HL-60/S4 treated with phorbol 12-myristate 13-acetate at 8.2 ng/mL for 4 days and 3 days (cell line): ENCODE data around the gene MRM1.

Experiments
- in situ Hi-C: fragments of 300-500 bp; cut with MboI; formaldehyde crosslinking; loops from 2 replicates; pipeline ENCODE4 v1.15.0; 2022; ENCODE audit warnings: low sequenced_read_pairs

The MRM1 gene, protein sequence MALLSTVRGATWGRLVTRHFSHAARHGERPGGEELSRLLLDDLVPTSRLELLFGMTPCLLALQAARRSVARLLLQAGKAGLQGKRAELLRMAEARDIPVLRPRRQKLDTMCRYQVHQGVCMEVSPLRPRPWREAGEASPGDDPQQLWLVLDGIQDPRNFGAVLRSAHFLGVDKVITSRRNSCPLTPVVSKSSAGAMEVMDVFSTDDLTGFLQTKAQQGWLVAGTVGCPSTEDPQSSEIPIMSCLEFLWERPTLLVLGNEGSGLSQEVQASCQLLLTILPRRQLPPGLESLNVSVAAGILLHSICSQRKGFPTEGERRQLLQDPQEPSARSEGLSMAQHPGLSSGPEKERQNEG

DNA sequence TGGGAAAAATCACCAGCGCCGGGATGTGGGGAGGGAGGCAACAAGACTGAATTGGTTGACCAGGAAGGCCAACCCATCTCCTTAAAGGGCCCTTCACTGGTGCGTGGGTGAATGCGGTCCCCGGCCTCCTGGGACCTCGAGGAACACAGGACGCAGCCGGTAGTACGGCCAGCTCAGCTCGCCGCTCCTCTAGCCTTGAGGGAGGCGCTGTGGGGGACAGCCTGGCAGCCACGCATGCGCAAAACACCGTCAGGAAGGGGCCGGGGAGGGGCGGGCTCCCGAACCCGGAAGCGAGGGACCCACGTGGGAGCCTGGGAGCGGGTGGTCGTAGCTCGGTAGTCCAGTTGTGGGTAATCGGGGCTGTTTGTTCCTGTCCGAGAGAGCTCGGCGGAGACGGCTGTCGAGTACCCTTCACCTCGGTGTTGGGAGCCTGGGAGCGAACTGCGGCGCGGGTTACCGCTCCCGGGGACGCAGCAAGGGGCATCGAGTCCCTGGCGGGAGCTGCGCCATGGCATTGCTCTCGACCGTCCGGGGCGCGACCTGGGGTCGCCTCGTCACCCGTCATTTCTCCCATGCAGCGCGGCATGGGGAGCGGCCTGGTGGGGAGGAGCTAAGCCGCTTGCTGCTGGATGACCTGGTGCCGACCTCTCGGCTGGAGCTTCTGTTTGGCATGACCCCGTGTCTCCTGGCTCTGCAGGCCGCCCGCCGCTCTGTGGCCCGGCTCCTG lies at the start of gene MRM1:
Gene MRM1, plus strand, starts transcription at position 281 of the 727 bp plus-strand sequence. Its CDS starts 228 bp downstream, at position 509.
- in situ Hi-C loops, result loop anchor here (25.0 kb wide), 1 partner anchor 761 kb away; no protein-coding TSS in a partner anchor

DNA sequence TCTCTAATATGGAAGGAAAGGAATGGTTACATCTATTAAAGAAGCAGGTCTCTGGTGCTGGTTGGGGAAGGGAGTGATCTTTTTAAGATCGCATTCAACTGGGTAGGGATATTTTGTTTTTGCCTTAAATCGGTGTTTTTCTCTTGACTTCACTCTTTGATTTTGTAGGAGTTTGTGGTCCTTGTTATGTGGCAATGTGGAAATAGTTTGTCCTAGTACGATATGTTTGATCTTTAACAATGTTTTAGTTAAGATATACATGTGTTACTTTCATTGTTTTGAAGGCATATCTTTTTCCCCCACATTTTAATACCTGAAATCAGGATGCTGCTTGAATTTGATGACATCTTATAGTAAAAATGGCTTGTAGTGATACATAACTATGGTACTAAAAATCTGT lies 47.9 kb upstream of the MRM1 start:
- in situ Hi-C loops, result no loop called here

DNA sequence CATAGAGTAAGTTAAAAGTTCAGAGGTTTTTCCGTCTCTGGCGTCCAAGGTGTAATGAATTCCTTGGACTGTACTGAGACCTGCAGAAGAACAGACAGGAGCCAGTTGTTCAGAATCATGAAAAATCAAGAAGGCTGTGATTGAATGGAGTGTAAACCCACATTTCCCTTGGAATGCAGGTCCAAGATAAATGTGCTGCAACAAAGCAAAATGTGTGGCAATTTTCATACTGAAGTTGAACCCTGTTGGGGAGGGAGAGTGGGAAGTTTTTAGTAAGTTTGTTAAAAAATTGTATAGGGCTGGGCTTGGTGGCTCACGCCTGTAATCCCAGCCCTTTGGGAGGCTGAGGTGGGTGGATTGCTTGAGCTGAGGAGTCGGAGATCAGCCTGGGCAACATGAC lies 35.3 kb upstream of the MRM1 start:
- in situ Hi-C loops, result no loop called here

- in situ Hi-C loops, result no loop called here
Measured at GRCh38 chr17:36575028-36575427, 26.4 kb upstream of the MRM1 start.

GRCh38 chr17:36576793-36577192 lies 24.6 kb upstream of the MRM1 start:
- in situ Hi-C loops, result no loop called here

DNA sequence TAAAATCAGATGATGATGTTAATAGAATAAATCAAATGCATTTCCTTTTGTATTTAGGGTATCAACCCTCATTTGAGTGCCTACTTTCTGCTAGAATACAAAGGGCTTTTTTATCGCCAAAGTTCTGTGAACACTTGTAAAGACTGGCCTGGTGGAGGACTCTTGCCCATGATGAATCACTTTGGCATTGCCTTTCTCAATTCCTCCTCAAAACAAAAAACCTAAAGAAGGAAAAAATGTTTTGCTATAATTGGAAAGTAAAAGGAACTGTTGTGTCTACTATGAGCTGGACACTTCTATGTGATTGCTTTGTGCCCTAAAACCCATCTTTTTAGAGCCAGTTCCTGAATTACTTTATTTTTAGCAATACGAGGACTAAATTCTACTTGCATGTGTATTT lies 22.7 kb upstream of the MRM1 start:
- in situ Hi-C loops, result no loop called here

DNA sequence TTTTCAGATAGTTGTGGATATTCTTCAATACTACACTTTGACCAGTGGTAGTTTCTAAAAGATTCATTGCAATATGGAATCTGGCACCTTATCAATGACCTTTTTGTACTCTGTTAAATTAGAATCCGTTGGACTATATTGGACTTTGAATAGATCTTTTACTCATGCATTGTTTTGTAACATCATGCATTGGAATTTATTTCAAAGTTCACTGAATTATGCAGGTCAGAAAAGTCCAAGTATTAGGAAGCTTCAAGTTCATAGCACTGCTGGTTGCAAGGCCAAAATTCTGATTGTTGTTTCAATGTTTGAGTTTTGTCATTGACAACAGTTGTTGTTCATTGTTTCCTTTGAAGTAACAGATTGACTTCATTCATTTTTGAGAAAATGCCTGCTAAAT lies 17.6 kb upstream of the MRM1 start:
- in situ Hi-C loops, result no loop called here

GRCh38 chr17:36586138-36586537 lies 15.2 kb upstream of the MRM1 start:
- in situ Hi-C loops, result no loop called here

DNA sequence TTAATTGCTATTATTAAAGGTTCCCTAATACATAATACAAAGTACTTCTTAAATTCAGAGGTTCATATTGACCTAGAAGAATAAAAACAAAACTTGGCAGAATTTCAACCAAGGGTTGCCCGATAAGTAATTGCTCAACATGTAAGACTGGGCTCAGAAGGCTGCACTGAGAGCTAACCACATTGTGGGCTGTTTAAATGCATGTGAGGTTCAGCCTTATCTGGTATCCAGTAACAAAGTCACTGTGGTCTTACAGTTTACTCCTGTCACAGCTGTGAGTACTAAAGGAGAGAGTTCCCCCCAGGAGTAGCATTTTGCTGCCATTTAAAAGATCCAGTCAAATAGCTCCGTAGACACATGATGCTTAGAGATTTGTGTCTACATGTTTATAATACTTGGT lies 11.3 kb upstream of the MRM1 start:
- in situ Hi-C loops, result no loop called here

DNA sequence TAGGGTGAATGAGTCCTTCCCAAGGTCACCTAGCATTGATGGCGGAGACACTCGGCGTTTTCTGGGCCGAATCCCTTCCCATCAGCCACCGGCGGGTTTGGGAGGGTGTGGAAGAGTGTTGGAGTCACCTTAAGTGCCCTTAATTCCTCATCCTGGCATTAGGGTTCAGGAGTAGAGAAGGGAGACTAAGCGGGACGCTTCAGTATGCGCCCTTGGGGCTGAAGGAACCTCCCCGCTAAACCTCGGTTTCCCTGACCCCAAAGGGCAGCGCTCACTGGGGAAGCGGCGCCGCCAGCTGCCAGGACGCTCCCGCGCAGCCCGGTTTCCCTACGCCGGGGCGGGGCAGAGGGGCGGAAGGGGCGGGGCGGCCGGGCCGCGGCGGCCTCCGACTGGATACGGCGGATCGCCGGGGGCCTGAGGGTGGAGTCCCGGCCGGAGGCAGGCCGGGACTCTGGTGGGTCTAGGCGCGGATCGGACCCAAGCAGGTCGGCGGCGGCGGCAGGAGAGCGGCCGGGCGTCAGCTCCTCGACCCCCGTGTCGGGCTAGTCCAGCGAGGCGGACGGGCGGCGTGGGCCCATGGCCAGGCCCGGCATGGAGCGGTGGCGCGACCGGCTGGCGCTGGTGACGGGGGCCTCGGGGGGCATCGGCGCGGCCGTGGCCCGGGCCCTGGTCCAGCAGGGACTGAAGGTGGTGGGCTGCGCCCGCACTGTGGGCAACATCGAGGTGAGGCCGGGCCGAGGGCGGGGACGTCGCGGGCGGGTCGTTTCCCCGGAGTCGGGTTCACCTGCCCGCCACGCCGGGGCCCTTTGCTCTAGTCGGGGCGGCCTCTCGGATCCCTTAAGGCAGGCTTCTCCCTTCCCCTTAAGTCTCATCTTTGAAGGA lies 9.7 kb upstream of the MRM1 start, which contains the start of gene DHRS11:
Gene DHRS11, plus strand, starts transcription at position 446 of the 882 bp plus-strand sequence. Its CDS starts 131 bp downstream, at position 577.
- in situ Hi-C loops, result no loop called here

DNA sequence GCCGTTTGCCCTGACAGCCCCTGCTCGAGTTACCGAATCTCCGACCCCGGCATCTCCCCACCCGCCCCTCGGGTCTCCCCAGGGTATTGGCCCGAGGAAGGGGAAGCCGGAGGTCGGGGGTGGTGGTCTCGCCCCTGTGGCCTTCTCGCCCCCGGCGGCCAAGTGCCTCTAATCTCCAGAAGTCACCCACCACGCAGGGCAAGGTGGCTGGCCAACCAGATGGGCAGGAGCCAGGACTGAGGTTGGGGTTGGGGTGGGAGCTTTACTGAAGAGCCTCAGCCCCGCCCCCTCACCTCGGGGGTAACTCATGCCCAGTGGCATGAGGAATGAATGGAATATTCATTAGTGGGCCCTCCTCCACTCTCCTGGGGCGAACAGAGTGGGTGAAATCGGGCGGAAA lies 9.1 kb upstream of the MRM1 start:
- in situ Hi-C loops, result no loop called here

GRCh38 chr17:36592716-36593321 lies 8.6 kb upstream of the MRM1 start:
- in situ Hi-C loops, result no loop called here

DNA sequence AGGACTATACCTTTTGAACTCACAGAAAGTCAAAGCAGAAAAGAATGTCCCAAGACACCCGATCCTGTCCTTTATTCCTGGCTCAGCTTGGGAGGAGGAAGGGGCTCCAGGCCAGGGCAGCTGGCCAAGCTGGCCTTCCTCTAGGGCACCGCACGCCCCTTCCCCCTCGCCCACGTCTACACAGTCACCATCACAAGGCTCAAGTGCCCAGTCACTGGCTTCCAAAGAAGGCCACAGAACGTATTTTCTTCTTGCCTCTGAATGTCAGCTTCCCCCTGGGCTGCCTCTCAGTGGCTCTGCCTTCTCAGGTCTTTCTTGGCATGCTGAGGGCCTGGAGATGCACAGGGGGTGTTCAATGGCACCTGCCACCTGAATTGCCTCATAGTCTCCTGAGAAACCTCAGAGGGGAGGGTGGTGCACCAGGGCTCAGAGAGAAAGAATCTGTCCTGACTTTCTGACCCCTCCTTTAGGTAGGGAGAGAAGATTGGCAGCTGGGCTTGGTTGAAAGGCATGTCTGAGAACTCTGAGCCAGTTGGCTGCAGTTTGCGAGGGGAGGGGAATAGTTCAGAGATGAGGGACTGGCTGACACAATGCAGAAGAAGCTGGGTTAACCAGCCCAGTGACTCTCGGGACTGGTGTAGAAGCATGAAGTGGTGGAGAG lies 7.6 kb upstream of the MRM1 start:
- in situ Hi-C loops, result no loop called here

GRCh38 chr17:36594626-36595401 lies 6.6 kb upstream of the MRM1 start:
- in situ Hi-C loops, result no loop called here

DNA sequence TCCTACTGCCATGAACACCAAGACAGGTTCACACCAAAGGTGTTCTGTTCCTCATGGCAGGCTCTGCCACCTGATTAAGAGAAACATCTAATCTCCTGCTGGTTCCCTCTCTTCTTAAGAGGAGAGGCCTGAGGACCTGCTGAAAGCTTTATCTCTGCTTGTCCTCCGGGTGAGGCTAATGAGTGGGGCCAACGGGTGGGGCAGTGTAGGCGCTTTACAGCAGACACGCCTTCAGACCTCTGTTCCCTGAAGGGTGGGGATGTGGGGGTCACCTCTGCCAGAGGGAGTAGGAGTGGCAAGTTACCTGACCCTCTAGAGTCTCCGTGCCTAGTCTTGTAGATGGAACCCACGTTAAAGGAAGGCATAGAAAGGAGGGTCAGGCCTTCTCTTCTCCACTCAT lies 4.2 kb upstream of the MRM1 start:
- in situ Hi-C loops, result no loop called here

DNA sequence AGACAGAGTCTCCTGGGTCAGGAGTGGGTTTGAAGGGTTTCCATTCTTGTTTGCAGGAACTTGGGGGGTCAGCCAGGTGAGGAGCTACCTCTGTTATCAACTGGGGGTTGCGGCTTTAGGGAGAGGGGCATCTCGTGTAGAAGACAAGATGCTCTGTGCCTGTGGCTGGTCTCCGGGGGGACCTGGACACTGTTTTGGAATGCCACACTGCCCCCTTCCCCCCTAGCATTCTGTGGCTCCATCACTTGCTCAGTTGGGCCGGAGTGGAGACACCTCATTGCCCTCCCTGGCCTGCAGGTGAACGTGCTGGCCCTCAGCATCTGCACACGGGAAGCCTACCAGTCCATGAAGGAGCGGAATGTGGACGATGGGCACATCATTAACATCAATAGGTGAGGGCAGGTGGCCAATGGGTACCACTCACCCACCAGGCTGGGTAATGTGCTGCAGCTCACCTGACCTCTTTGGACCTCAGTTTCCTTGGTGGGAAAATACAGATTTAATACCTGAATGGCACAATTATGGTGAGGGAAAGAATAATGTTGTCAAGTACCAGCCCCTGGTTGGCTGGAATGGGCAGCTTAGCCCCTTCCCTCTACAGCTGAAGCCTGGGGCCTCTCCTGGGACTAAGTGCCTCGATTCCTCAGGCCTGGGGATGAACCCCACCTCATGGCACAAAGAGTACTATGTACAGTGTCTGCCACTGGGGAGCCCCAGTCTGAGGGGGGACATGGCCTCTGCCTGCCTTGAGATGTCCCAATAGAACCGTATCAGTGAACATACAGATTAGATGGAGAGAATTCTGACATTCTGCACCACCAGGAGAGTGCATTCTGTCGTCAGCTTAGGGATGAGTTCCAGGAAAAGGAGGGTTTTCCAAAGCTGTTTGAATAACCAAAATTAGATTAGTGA lies 3.3 kb upstream of the MRM1 start:
- in situ Hi-C loops, result no loop called here

- in situ Hi-C loops, result no loop called here
Measured at GRCh38 chr17:36598951-36599401, 2.4 kb upstream of the MRM1 start.

GRCh38 chr17:36599546-36600250 lies 1.7 kb upstream of the MRM1 start:
- in situ Hi-C loops, result loop anchor here (25.0 kb wide), 1 partner anchor 763 kb away; no protein-coding TSS in a partner anchor
